NCI-H2227 treated with DMSO at 0.1 percent for 48 hours (cell line): ENCODE results near the gene SUGT1.
A peak's percentile ranks its signal among the peaks of the same experiment; 100 is the strongest.
"Not testable (repeated sequence)": the region's sequence is repeated elsewhere in the genome, so short reads cannot be mapped to it uniquely, and the experiment has no call there.

Experiments used
- DNase-seq: peaks from one replicate; lab custom pipeline; 2025; lab: John Stamatoyannopoulos, UW

The SUGT1 gene

DNA sequence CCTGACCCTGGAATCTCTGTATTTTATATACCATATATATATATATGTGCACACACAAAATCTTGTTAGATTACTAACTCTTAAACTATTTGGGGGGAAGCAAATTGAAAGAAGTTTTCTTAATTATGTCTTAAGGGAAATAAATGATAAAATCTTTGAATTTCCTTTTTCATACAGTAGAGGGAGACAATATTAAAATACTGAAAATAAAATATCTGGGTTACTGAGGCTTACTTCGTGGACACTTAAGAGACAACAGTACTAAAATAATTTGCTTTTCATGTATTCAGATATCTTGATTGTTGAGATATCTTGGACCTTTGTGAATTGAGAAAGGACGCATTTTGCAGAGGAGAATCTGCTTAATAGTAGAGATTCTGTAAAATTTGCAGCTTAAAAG lies 17.0 kb downstream of the SUGT1 start:
- no peak for DNase-seq

DNA sequence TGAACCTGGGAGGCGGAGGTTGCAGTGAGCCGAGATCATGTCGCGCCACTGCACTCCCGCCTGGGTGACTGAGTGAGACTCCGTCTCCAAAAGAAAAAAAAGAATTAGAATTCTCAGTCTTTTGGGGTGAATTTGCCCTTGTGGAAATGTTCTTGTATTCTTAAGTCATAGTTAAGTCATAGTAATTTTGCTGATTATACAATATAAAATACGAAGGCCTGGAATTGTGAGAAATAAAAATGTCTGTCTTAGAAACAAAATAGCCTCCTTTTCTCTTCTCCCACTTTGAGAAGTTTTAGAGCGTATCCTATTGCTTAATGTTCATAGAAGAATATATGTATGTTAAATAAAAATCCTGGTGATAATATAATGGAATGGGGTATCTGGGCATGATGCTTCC lies 18.1 kb downstream of the SUGT1 start:
- DNase-seq = no peak

DNA sequence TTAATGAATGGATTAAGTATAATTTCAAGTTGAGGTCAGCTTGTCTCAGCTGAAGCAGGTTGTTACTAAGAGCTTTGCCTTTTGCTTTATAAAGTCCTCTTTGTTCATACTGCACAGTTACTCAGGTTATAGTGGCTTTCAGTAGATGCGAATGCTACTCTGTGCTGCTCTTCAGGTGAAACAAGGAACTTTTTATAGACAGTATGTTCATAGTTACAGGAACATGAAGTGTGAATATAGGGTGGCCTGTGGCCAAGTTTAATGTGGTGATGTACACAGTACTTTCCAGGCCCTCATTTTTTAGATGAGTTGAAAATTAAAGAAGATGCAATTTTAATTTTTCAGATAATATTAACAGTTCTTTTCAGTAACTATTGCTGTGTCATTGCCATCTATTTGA lies 20.8 kb downstream of the SUGT1 start:
- no peak for DNase-seq

DNA sequence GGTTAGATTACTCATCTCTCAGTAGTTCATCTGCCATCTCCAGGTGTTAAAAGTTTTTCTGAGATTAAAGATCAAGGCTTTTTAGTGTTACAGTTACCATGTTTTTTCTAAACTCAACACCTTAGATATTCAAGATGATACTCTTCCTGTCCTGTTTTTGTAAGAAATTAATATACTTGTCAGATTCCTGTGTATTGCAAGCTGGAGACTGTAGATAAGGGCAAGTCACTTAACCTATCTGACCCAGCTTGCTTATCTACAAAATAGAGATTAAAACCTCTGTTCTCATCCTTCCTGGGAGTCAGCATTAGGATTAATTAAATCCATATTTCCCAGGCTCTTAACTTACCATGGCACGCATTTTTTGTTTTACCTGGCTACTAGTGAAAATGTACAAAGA lies 25.2 kb downstream of the SUGT1 start:
- DNase-seq = no peak

DNA sequence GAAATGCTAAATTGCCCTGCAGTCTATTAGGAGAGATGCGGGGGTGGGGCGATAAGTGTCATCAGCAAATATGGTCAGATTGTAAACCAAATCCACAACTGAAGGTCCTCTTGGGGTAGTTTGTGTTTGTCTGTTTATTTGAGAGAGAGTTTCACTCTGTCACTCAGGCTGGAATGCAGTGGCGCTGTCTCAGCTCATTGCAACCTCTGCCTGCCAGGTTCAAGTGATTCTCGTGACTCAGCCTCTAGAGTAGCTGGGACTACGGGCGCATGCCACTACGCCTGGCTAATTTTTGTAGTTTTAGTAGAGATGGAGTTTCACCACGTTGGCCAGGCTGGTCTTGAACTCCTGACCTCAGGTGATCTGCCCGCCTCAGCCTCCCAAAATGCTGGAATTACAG lies 33.2 kb downstream of the SUGT1 start:
- DNase-seq = not testable (repeated sequence)

DNA sequence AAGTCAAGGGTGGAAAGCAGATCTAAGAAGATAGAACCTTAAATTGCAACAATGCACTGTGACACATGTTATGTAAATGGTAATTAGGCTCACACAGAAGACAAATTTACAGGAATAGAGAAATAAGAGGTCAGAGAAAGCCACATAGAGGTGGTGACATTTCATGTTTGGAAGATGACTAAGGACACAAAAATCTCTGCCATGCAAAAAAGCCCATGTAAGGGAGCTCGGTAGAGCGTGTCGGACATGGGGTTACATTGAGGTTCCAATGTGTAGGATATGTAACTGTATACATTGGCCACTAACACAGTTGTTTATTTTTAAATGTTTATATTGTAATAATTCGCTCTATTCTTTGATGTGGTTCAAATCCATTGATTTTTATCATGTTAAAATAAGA lies 33.7 kb downstream of the SUGT1 start:
- DNase-seq = no peak

DNA sequence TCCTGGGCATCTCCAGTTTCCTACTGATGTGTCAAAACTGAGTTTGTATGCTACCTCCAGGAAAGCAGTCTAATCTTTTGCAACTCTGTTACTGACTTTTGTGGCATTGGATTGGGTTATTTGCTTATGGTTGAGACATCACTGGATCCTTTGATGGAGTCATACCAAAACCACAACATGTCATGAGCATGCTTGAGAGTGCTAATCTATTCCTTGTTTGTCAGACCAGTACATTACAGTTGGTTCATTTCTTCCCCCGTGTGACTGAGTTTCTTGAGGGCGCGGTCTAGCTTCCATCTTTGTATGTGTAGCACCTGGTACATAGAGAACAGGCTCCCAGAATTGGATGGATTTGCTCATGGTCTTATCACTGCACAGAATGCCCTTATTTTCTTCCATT lies 43.2 kb downstream of the SUGT1 start:
- no peak for DNase-seq

DNA sequence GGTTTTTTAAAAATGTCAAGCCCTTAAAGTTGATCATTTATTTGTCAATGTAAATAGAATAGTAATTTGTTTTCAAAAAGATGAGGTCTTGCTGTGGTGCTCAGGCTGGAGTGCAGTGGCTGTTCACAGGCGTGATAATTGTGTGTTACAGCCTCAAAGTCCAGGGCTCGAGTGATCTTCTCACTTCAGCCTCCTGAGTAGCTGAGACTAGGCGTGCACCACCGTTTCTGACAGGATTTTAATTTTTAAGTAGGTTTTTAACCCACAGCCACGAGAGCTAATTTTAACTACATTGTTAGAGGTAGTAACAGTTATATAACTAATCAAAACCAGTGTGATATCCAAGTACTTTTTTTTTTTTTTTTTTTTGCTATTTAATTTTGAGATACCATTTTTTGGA lies 43.9 kb downstream of the SUGT1 start:
- no peak for DNase-seq

DNA sequence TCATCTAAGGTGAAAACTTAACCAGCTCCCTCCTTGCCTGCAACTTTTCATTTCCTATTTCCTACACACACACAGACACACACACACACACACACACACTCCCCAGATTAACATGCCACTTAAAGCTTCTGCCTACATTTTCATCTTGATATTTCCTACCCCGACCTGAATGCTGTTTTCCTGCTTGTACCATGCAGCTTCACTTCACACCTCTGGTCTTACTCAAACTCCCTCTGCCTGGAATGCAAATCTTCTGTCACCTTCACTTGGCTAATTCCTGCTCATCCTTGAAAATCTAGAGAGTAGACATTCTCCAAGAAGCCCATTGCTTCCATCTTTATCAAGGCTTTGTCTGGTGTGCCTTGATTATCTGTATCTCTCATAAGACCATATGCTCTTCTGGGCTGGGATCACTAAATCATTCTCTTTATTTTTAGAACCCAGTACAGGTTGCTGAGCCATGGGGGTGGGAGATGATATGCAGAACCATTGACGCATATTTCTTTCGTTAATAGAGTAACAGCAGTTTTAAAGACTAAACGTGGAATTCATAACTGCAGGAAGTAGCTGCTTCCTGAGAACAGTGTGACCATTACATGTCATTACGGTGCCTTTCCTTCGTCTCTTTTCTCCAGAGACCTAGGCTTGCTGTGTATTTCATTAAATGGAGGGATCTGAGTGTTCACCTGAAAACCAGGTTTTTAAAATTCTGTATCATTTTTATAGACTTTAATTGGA lies 49.3 kb downstream of the SUGT1 start:
- no peak for DNase-seq

DNA sequence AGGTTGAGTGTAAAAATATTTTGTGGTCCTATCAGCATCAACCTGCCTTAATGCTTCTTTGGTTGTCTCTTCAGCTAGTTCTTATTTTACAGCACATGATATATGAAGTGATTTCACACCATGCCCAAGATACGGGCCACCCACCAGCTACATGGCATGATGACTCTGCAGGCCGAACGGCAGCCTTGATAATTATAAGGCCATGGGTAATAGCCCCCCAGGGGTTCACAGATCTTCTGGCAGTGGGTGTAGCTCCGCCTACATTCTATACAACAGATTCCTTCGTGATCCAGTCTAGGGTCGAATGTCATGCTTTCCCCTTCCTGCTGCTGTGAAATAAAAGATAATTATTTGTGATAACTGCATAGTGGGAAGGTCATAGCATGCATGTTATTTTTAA lies 50.8 kb downstream of the SUGT1 start:
- peak; percentile 7 for DNase-seq

DNA sequence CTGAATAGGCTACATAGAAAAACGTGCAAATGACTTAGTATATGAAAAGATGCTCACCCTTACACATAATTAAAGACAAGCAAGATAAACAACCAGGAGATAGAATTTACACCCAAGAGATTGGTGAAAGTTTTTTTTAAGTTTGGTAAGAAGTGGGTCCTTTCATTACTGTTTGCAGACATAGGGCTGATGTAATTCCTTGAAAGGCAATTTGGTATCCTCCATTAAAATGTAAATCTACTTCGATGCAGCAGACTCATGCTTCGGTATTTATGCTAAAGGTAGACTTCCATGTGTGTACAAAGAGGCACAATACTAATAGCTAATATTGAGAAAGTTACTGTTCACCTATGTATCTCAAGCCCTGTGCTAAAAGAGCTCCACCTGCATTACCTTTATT lies 53.4 kb downstream of the SUGT1 start:
- no peak for DNase-seq

DNA sequence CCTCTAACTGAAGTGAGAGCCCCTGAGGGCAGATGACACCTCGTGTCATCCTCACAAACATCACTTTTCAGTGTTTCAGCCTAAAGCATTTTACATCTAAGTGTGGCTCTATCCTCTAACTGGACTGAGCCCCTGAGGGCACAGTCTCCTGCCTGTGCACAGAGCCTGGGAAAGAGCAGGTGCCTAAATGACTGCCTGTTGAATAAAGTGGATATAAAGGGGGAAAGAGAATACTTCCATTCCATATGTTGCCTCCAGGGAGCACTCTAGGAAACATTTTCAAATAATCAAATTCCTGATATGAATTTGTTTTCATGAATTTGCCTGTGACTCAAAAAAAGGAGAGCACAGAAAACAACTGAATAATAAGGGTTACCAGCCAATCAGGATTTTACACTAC lies 54.7 kb downstream of the SUGT1 start:
- DNase-seq = no peak

DNA sequence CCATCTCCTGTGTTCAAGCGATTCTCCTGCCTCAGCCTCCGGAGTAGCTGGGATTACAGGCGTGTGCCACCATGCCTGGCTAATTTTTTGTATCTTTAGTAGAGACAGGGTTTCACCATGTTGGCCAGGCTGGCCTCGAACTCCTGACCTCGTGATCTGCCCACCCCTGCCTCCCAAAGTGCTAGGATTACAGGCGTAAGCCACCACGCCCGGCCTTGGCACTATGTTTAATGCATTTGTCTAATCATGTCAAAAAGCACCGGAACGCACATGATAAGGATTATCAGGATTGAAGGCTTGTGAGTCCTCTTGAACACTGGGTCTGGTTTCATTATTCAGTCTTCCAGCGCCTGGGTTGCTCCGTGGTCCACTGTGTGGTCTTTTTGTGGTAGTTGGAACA lies 55.6 kb downstream of the SUGT1 start:
- DNase-seq = not testable (repeated sequence)

DNA sequence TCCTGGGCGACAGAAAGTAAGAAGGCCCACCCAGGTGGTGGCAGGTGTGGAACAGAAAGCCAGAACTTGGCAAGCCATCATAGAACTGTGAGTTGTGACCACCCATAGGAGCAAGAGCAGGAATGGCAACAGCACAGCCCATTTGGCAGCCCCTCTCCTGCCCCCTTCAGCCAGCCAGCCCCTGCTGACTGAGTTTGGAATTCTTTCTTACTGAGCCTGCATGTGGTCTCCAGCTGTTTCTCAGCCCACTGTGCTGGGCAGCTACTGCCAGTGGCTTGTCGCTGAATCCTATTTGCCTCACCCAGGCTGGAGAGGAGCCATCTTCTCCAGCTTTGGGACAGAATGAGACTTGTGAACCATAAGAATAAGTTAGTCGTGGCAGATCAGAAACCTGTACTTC lies 58.6 kb downstream of the SUGT1 start:
- no peak for DNase-seq

DNA sequence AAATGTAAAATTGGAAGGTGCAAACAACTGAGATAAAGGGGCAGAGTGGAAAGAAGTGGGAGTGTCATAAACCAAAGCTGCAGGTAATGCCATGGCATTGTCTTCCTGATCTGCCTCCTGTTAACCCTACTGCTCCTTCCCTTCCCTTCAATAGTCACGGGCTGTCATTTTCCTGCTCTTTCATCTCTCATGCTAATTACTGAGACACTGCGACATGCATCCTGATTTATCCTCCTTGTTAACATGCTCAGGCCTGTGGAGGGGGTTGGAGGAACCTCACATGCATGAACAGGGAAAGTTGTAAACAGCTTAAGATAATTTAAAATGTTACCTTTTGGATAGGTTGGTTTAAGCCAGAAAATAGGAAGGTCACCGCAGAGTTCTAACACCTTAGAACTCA lies 59.7 kb downstream of the SUGT1 start:
- DNase-seq = no peak

DNA sequence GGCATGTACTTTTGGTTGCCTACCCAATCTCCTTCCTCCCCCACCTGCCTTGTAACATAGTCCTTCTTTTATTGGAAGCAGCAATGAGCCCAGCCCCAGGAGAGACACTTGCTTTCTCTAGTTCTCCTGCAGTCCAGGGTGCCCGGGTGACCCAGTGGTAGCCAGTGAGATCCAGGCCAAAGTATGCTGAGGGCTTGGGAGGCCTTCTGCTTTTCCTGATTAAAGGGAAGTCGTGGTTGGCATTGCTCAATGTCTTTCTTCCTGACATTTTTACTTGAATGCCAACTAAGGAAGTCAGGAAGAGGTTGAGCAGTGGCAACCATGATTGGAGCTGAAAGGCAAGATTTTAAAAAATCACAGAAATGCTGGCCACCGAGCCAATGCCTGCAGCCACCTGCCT lies 61.3 kb downstream of the SUGT1 start:
- DNase-seq = no peak

DNA sequence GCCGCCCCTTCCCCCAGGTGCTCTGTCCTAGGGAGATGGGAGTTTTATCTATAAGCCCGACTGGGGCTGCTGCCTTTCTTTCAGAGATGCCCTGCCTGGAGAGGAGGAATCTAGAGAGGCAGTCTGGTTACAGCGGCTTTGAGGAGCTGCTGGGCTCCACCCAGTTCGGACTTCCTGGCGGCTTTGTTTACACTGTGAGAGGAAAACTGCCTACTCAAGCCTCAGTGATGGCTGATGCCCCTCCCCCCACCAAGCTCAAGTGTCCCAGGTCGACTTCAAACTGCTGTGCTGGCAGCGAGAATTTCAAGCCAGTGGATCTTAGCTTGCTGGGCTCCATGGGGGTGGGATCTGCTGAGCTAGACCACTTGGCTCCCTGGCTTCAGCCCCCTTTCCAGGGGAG lies 68.3 kb downstream of the SUGT1 start:
- not testable (repeated sequence) for DNase-seq

DNA sequence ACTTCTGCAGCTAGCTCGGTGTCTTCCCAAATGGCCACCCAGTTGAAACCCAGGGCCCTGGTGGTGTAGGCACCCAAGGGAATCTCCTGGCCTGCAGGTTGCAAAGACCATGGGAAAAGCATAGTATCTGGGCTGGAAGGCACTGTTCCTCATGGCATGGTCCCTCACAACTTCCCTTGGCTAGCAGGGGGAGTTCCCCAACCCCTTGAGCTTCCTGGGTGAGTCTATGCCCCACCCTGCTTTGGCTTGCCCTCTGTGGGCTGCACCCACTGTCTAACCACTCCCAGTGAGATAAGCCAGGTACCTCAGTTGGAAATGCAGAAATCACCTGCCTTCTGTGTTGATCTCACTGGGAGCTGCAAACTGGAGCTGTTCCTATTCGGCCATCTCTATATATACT lies 68.7 kb downstream of the SUGT1 start:
- not testable (repeated sequence) for DNase-seq

DNA sequence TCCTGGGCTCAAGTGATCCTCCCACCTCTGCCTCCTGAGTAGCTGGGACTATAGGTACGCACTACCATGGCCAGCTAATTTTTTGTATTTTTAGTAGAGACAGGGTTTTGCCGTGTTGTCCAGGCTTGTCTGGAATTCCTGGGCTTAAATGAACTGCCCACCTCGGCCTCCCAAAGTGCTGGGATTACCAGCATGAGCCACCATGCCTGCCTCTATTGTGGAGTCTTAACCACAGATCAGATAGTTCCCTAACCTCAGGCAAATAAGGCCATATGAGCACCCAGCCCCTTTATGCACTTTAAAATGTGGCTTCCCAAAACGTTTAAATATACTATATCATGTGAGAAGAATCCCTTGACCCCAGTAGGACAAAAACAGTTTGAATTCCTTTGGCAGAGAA lies 70.5 kb downstream of the SUGT1 start:
- no peak for DNase-seq

DNA sequence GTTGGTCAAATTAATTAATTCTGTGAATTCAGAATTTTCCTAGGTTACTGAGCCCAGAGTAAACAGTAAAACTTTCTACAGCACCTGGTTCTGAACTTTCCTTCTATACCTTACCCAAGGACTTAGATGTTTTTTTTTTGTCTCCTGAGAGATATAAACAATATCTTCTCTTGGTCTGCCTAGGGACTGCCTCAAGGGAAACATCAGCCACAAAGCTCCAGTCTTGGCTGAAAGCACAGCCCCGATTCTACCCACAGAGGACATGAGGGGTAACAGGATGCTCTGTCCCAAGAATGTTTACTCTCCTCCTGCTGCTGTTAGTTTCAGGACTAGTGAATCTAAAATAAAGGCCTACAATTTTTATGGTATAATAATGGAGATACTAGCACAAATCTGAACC lies 72.7 kb downstream of the SUGT1 start:
- no peak for DNase-seq

DNA sequence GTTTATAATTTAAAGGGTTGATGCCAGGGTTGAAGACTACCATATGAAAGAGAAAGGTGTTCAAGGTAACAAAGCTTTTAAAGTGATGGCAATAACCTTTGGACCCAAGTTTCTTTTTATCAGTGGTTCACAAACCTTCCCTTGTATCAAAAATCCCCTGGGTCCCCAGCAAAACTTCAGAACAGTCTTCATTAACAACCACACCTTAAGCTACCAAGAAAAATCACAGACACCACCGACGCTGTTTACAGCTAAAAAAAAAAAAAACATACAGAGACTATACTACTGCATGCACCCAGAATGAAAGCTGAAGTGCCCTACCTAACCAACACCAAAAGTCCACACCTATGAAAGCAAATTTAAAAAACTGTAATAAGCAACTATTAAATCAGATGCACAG lies 73.6 kb downstream of the SUGT1 start:
- no peak for DNase-seq

DNA sequence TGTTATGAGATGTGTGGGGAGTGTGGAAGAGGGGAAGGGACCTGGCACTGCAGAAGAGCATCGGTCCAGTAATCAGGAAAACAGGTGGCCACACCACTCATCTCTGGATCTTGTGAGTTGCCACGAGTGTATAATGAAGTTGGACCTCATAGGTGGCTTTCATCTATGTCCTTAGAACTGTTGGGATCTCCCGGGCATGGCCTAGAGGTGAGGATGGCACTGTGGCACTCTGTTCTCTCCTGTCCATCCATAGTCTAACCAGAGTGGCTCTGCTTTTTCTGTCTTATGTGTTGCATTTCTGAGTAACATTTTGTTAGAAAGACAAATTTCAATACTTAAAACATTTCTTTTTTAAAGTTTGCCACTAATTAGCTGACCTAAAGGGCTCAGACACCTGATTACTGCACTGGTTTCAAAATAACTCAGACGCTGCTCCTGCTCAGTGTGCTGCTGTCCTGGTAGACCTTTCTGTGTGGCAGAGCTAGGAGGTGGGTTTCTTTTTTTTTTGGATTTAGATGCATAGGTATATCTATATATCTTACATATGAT lies 81.5 kb downstream of the SUGT1 start:
- no peak for DNase-seq

DNA sequence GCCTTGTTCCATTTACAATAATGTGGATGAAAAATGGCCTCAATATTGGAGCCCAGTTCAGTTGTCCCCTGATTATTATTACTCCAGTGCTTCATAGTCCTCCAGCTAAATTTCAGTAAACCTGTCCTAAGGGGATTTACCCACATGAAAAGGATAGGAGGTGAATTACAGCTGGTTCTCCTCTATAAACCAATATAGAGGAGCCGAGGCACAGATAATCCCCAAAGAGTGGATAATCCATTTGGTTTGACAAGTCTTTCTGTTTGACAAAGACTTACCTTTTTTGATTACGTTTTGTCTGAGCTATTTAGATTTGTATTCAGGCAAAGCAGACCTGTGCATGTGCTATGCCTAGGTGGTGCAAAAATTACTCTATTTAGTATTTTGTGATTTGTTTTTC lies 84.3 kb downstream of the SUGT1 start:
- no peak for DNase-seq

DNA sequence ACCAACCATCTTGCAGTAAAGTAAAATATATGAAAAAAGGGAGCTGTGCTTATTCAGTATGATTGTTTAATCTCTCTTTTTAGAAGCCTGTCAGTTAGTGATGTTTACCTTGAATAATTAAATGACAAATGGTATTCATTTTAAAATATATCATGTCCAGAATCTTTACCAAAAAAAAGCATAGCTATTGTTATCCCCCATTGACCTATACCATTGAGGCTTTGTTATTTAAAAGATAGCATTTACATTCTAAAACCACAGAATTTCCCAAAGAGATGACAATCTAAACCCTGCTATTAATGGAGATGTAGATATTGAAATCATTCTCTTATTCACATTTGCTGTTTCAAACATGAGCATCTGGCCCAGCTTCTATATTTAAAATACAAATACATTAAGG lies 84.8 kb downstream of the SUGT1 start:
- no peak for DNase-seq
